ENCODE results near the gene CCDC60.

The CCDC60 gene

GRCh38 chr12:119334430-119335170 is at the start of gene CCDC60:
Gene CCDC60 (plus strand): TSS chr12:119334729. CDS start chr12:119335177, 448 bp downstream.
- TF ChIP-seq, protein P1, sequence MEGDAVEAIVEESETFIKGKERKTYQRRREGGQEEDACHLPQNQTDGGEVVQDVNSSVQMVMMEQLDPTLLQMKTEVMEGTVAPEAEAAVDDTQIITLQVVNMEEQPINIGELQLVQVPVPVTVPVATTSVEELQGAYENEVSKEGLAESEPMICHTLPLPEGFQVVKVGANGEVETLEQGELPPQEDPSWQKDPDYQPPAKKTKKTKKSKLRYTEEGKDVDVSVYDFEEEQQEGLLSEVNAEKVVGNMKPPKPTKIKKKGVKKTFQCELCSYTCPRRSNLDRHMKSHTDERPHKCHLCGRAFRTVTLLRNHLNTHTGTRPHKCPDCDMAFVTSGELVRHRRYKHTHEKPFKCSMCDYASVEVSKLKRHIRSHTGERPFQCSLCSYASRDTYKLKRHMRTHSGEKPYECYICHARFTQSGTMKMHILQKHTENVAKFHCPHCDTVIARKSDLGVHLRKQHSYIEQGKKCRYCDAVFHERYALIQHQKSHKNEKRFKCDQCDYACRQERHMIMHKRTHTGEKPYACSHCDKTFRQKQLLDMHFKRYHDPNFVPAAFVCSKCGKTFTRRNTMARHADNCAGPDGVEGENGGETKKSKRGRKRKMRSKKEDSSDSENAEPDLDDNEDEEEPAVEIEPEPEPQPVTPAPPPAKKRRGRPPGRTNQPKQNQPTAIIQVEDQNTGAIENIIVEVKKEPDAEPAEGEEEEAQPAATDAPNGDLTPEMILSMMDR (IDR thresholded peaks at IDR 0.05; ENCODE audit: borderline replicate concordance, insufficient read depth, low read depth, low read length): no peak
- H3K4me3 ChIP-seq (ENCODE audit: low read depth, low read length): no peak within 1 kb of the TSS

DNA sequence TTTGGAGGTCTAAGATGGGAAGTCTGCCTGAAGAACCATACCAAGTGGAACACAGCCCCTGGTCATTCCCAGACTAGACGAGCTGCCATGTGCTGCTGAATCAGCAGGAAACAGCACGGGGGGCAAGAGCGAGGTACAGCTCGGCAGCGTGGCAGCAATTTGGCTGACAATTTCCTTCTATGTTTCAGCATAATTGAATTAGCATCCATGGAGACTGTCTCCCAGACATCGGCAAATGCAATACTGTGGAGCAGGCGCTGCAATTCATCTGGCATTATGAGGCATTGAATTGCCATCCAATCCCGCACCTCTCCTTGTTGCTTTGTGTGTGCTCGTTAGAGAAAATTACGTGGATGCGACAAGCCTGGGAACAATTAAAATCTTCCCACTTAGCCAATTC is 46.0 kb upstream of the CCDC60 start:
- H3K4me3 ChIP-seq (ENCODE audit: low read depth, low read length): no peak overlapping the region
- TF ChIP-seq, protein P1 (IDR thresholded peaks at IDR 0.05; ENCODE audit: borderline replicate concordance, insufficient read depth, low read depth, low read length): no peak

DNA sequence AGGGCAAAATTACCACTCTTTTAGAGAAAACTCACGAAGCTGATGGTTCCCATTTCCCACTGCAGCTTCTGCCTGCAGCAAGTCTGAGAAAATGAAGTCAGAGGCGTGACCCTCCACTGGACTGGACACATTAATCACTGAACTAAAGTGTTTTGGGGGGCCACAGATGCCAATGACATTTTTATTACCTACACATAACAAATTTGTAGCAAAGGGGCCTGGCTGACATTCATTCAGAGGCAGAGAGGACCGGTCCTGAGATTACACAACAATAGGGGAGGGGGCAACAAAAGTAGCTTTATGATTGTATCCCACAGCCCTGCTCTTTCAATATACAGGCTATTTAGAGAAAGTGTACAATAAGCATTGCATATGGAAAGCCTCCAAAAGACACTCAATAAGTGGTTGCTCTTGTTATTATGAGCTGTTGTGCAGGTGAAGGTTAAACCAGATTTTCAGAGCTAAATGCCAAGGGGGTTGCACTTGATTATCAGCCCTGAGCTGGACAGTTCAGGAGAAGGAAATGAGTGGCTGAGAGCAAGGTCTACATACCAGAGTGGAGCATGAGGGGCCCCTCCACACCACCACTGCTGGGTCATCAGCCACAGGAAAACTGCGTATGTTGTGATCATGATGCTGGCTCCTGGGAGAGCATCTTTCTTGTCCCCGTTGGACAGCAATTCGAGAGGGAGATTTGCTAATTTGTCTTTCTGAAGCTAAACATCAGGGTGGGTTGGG is 41.5 kb upstream of the CCDC60 start:
- no peak overlapping the region for H3K4me3 ChIP-seq (ENCODE audit: low read depth, low read length)
- TF ChIP-seq, protein P1 (IDR thresholded peaks at IDR 0.05; ENCODE audit: borderline replicate concordance, insufficient read depth, low read depth, low read length): no peak

DNA sequence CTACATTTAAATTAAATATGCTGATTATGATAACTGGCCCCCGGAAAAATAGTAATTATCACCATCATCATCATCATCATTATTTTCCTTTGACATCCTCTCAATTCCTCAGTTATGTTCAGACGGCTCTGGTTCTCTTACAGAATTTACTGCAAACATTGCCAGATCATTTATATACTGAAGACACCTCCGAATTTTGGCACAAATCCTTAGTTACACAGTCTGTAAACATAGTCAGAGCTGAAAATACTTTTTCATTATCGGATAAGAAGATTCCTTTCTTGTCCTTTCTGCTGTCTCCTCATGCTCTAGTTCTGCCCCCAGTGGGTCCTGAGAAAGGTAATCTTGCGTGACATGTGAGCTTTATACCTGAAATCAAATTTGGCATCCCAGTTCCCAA is 40.3 kb upstream of the CCDC60 start:
- no peak overlapping the region for H3K4me3 ChIP-seq (ENCODE audit: low read depth, low read length)
- TF ChIP-seq, protein P1 (IDR thresholded peaks at IDR 0.05; ENCODE audit: borderline replicate concordance, insufficient read depth, low read depth, low read length): no peak

- TF ChIP-seq, protein P1 (IDR thresholded peaks at IDR 0.05; ENCODE audit: borderline replicate concordance, insufficient read depth, low read depth, low read length): no peak
- no peak overlapping the region for H3K4me3 ChIP-seq (ENCODE audit: low read depth, low read length)
Measured at GRCh38 chr12:119296535-119296934, 38.0 kb upstream of the CCDC60 start.

GRCh38 chr12:119299130-119299529 is 35.4 kb upstream of the CCDC60 start:
- no peak overlapping the region for H3K4me3 ChIP-seq (ENCODE audit: low read depth, low read length)
- TF ChIP-seq, protein P1 (IDR thresholded peaks at IDR 0.05; ENCODE audit: borderline replicate concordance, insufficient read depth, low read depth, low read length): no peak

DNA sequence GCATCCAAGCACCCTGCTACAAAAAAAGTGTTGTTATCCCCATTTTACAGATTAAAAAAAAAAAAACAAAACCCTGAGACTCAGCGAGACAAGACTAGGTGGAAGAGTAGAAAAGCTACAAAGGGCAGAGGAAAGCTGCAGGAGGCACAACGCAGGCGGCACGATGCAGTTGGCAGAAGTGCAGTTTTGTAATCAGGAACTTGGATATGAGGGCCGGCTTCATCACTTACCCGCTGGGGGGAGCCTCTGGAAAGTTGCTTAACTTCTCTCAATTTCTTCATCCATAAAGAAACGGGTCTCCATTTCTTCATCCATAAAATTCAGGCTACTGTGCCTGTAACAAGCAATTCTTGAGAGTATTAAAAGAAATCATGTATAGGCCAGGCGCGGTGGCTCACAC is 33.1 kb upstream of the CCDC60 start:
- TF ChIP-seq, protein P1 (IDR thresholded peaks at IDR 0.05; ENCODE audit: borderline replicate concordance, insufficient read depth, low read depth, low read length): no peak
- no peak overlapping the region for H3K4me3 ChIP-seq (ENCODE audit: low read depth, low read length)

Measured in GM12875 (cell line).